Fibroblast of villous mesenchyme (primary cell): ENCODE data around the gene STXBP3. TPM values are rescaled to one million over a fixed set of nuclear protein-coding genes. Genes with fewer than 3 reads are reported as not detected.

Source experiments
- DNase-seq: peaks from one replicate; pipeline ENCODE4 v3.0.0-alpha.2; 2010; ENCODE audit warnings: low read depth
- H3K4me3 ChIP-seq: 2 replicates; pipeline ENCODE4 v1.5.1; 2011; ENCODE audit warnings: low read depth, mild to moderate bottlenecking, low read length
- total RNA-seq: library from RNA; depleted of rRNA; stranded (reverse); fragments of >200 nt; gene quantifications from 2 replicates; pipeline ENCODE4 v1.2.3, GENCODE V29; 2012
- TF ChIP-seq, protein P1 (sequence below): IDR thresholded peaks from 2 replicates; pipeline ENCODE4 v1.5.1; 2012; ENCODE audit warnings: low read depth, mild to moderate bottlenecking, low read length; ENCODE audit not compliant: insufficient read depth

The STXBP3 gene
- total RNA-seq, 1 donor = 79.5 TPM

DNA sequence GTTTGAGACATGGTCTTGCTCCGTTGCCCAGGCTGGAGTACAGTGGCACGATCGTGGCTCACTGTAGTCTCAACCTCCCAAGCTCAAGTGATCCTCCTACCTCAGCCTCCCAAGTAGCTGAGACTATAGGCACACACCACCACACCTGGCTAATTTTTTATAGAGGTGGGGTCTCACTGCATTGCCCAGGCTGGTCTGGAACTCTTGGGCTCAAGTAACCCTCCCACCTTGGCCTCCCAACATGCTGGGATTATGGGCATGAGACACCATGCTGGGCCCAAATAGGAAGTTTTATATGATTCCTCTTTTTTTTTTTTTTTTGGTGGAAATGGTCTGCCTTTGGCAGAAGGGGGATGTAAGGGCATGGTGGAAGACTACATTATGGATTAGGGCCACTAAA lies 39.8 kb upstream of the STXBP3 start:
- H3K4me3 ChIP-seq = no peak overlapping the region
- TF ChIP-seq, protein P1, sequence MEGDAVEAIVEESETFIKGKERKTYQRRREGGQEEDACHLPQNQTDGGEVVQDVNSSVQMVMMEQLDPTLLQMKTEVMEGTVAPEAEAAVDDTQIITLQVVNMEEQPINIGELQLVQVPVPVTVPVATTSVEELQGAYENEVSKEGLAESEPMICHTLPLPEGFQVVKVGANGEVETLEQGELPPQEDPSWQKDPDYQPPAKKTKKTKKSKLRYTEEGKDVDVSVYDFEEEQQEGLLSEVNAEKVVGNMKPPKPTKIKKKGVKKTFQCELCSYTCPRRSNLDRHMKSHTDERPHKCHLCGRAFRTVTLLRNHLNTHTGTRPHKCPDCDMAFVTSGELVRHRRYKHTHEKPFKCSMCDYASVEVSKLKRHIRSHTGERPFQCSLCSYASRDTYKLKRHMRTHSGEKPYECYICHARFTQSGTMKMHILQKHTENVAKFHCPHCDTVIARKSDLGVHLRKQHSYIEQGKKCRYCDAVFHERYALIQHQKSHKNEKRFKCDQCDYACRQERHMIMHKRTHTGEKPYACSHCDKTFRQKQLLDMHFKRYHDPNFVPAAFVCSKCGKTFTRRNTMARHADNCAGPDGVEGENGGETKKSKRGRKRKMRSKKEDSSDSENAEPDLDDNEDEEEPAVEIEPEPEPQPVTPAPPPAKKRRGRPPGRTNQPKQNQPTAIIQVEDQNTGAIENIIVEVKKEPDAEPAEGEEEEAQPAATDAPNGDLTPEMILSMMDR = no peak
- no peak for DNase-seq

DNA sequence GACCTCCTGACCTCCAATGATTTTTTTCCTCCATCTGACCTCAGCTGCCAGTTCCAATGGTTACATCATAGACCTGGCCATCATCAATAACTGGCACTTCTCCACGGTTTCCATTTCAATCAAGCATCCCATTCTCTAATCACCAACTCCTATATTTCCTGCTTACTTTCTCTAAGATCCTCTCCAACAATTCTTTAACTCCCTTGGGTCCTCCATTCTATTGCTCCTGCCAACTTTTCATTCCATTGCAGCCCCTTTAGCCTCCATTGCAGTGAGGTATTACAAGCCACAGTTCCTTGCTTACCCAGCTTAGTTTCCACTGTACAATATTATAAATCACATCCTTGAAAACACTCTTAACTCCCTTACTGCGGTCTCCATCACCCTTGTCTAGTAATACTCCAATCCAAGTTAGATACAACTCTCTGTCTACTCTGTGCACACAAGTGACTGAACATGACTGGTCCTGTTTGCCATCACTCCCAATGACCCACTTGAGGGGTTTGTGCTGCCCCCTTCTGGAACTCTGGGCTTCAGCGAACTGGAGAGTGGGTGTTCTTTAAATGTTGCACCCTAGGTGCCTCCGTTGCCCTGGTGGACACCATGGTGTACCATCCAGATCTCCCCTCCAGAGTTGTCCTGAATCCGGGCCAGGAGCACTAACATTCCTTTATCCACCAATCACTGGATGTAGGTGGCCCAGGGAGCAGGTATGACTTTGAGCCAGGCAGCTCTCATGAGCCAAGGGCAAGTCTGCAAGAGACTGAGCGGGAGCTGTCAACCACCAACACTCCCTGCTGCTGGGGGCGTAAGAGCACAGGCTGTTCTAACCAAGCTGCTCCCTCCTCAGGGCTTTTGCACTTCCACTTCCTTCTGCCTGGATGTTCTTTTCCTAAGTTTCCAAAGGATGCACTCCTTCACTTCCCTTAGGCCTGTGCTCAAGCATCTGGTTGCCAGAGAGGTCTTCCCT lies 37.5 kb upstream of the STXBP3 start:
- DNase-seq = no peak
- TF ChIP-seq, protein P1 = no peak

DNA sequence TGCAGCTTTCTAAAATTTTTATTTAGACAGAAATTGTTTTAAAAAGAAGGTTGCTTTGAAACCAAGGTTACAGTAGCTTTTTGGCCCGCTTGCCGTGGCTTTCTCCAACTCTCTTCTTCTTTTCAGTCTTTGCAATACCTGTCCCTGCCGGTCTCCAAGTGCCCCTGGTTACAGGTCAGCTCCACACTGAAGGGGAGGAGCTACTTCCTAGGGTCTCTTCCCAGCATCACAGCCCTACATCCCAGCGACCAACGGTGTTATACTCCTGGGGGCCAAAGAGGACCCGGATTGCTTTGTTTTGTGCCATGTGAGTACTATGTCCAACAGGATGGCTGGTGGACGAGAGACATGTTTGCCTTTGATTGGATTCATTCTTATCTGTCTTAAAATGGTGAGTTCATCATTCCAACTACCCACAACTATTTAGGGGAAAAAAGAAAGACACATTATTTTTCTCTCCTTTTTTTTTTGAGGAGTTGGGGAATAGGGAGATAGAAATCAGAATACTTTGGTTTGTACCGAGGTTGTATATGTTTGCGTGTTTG lies 33.8 kb upstream of the STXBP3 start, which contains the start of gene FNDC7:
FNDC7 (plus strand) TSS at position 303 of the 545 bp plus-strand sequence; CDS start at position 329, 26 bp downstream.
- TF ChIP-seq, protein P1 = no peak
- H3K4me3 ChIP-seq = no peak within 1 kb of the TSS
- no peak for DNase-seq

More for the DNA sequence above, 37.5 kb upstream of the STXBP3 start:
- H3K4me3 ChIP-seq = no peak overlapping the region

DNA sequence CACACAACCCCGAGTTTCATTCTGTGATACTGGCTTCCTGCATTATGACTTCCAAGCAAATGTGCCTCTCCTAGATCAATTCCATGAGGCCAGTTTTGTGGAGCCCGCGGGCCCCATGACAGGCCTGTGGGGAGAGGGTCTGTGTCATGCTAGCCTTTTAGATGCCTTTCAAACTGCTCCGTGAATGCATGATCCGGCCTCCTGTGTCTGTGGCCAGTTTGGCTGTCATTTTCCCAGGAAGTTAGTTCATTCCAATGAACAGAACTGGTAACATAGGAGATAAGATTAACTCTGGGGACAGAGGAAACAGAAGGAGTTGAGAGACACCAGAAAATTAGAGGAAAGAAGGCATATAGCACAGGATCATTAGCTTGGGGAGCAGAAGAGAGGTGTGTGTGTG lies 30.5 kb upstream of the STXBP3 start:
- TF ChIP-seq, protein P1 = no peak
- DNase-seq = no peak
- H3K4me3 ChIP-seq = no peak overlapping the region

DNA sequence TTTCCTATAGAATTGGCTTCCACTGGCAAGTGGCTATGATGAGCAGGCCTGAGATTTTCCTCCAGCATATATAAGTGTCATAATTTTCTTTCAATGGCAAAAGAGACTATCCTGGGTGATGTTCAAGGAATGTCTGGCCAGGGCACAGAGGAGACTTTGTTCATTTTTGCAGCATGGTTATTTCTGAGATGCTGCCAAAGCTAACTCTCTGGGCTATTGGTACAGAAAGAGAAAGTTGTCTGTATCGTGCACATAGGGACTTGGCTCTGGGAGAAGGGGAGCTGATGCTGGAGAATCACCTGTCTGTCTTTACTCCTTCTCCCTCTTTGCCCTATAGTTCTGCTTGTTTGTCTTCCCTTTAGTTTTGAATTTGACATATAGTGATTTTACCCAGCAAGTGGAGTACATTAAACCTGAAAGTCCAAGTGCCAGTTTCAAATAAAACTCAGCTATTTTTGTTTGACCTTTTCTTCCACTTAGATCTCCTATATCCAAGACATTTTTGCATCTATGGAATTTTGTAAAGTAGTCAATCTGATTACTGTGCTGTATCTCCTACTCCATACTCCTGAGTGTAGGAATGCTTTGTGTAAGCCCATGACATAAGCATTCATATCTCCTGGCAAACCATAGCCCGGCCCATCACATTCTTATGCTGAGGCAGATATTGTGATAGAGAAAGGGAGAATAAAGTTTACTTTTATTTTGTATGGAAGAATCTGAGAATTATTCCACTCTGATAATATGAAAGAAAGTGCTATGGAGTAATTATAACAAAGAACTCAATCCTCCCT lies 29.8 kb upstream of the STXBP3 start:
- H3K4me3 ChIP-seq = no peak overlapping the region
- TF ChIP-seq, protein P1 = no peak
- DNase-seq = no peak

DNA sequence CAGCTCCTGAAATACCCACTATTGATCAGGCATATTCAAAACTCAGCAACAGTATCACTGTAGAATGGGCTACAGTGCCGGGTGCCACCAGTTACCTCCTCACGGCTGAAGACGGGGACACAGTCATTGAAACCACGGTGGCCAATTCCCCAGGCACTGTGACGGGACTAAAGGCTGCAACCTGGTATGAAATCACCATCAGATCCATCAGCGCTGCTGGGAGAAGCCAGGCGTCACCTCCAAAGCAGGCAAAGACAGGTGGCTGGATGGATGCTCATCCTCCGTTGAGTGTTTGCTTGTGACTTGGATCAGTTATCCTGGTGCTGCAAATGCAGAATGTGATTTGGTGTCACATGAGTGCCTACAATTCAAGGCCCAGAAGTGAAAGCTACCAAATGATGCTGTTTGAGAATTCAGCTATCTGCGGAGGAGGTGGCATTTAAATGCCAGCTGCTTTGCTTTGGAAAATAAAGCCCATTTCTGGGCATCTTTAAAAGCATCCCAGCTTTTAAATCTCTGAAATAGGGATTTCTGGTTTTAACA lies 28.6 kb upstream of the STXBP3 start:
- DNase-seq = no peak
- H3K4me3 ChIP-seq = no peak overlapping the region
- TF ChIP-seq, protein P1 = no peak
